AG04449 (cell line): ENCODE measurements around the gene TMEM41B.
"Not testable (repeated sequence)": the region's sequence is repeated elsewhere in the genome, so short reads cannot be mapped to it uniquely, and the experiment has no call there.

Source experiments
- CTCF ChIA-PET: fragments of 350-600 bp; formaldehyde crosslinking; extraction: SDS; loops from one replicate; lab custom pipeline; 2021; ENCODE audit warnings: antibody characterized with exemption; lab: Yijun Ruan, JAX
- POLR2A ChIA-PET: fragments of 400-600, 350-600 bp; formaldehyde crosslinking; extraction: SDS; loops from one replicate; lab custom pipeline; 2020; ENCODE audit warnings: antibody characterized with exemption, inconsistent platforms; lab: Yijun Ruan, JAX
- DNase-seq: peaks from one replicate; pipeline ENCODE4 v3.0.0-alpha.2; 2010; ENCODE audit warnings: low read depth, low spot score
- H3K4me3 ChIP-seq: 2 replicates; pipeline ENCODE4 v1.5.1; 2011; ENCODE audit warnings: low read depth, mild to moderate bottlenecking, control low read depth, low read length
- CTCF ChIP-seq: IDR thresholded peaks from one replicate; pipeline ENCODE4 v1.5.1; 2011; ENCODE audit warnings: mild to moderate bottlenecking, moderate library complexity, low read length, control low read depth, inconsistent platforms; ENCODE audit not compliant: insufficient read depth; ENCODE audit errors: missing control alignments

Gene TMEM41B

DNA sequence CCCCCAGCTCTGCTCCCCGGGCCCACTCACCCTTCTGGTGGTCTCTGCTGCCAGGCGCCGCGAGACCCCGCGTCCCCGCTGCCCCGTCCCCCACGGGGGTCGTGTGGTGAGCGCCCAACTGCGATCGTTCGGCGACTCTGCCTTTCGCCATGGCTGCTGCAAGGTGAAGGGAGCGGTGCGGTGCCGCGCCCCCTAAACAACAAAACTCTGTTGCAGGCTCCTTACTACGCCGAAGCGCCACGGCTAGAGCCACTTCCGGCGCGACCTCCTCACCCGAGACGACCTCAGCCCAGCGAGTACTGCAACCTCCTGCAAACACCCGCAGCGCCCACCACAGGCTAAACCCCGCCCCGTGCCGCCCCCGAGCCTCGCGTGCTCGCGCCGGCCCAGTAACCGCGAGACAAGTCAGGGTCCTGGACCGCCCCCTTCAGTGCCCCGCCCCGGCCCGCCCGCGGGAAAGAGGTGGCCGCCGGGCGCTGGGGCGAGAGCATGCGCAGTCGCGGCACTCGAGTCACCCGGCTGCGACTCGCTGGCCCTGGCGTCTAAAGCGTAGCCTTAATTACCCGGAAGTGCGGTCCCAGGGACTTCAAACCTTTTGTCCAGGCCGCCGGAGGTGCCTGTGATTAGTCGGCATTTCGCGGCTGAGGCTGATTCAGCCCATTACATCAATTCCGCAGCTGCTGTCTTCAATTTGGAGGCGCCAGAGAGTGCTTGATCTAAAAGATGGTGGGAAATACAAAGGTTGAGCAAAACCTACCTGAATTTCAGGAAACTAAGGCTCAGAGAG is at the start of gene TMEM41B:
Gene TMEM41B, minus strand, starts transcription at position 303 of the 787 bp plus-strand sequence. Its CDS starts 152 bp downstream, at position 151.
- no peak for TF ChIP-seq CTCF
- H3K4me3 ChIP-seq = peak within 1 kb of the TSS; percentile 94
- ChIA-PET CTCF (interaction anchor here (0.8 to 1.4 kb wide), 7 partner anchors 13 to 75 kb away, joined by 3 to 7 read pairs (median 4); no protein-coding TSS in a partner anchor), POLR2A (interaction anchor here (1.2 to 2.1 kb wide), 2 partner anchors 49 to 70 kb away, joined by 3 to 12 read pairs; partner anchors contain the start of genes DENND5A and IPO7)
- DNase-seq = peak; percentile 90

- DNase-seq = no peak
- POLR2A ChIA-PET = interaction anchor here (1.3 kb wide), 1 partner anchor 98 kb away, joined by 5 read pairs; the partner anchor contains the start of gene ZNF143
- CTCF ChIA-PET = no interaction called here
- no peak overlapping the region for H3K4me3 ChIP-seq
- TF ChIP-seq CTCF = no peak
These were observed 48.0 kb upstream of the TMEM41B start for GRCh38 chr11:9362393-9362863.

DNA sequence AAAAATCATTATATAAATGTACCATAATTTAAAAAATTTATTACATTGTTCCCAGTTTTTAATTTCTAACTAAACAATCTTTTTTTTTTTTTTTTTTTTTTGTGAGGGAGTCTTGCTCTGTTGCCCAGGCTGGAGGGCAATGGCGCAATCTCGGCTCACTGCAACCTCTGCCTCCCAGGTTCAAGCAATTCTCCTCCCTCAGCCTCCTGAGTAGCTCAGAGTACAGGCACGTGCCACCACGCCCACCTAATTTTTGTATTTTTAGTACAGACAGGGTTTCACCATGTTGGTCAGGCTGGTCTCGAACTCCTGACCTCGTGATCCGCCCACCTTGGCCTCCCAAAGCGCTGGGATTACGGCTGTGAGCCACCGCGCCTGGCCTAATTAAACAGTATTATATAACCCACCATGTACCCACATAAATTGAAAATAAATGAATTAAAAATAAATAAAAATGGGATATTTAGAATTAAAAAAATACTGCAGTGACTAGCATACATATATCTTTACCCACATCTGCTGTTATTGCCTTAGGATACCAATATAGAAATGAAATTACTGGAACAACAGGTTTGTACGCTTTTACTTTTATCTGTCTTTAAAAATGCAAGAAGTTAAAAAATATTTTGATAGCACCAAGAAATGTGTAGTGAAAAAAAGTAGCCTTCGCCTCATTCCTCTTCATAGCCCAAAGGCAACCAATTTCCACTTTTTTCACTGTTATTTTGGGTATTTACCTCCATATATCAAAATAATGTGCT is 46.6 kb upstream of the TMEM41B start:
- CTCF ChIA-PET, POLR2A ChIA-PET, DNase-seq, H3K4me3 ChIP-seq: not testable (repeated sequence)

DNA sequence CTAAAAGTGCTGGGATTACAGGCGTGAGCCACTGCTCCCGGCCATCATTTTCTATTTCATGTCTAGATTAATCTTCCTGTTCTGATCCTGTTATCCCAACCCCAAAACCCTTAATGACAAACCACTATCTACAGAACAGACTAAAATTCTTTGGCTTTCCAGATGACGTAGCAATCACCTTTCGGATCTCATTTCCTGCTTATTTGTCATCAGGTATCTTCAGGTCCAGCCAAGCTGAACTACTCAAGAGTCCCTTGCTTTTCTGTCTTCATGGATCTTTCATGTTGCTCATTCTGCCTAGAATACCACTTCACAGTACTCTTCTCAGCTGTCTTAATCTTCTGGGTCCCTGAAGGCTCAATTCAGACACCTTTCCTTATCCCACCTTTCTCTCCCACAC is 42.6 kb upstream of the TMEM41B start:
- no peak overlapping the region for H3K4me3 ChIP-seq
- ChIA-PET CTCF (no interaction called here), POLR2A (no interaction called here)
- DNase-seq = no peak
- no peak for TF ChIP-seq CTCF

GRCh38 chr11:9351321-9351881 is 37.0 kb upstream of the TMEM41B start:
- TF ChIP-seq CTCF = no peak
- H3K4me3 ChIP-seq = no peak overlapping the region
- no peak for DNase-seq
- CTCF ChIA-PET = no interaction called here
- POLR2A ChIA-PET = no interaction called here

- DNase-seq, CTCF ChIA-PET, POLR2A ChIA-PET: not testable (repeated sequence)
These were observed 33.4 kb upstream of the TMEM41B start for GRCh38 chr11:9347779-9348178.

DNA sequence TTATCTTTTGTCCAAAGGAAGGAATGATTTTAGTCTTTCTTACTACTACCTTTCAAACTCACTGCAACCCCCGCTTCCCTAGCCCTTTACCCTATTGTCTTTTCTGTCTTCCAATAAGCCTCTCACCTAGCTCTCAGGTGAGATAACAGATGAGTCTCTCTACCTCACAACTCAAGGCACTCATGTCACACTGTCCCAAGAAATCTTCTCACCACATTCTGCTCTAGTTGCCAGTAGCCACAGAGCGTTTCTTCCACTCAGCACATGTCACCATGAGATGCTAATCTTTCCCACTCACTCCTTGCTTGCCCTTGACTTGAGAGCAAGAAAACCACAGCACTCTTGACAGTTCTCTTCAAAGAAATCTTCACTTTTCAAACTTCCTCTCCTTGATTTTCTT is 32.7 kb upstream of the TMEM41B start:
- ChIA-PET POLR2A (no interaction called here), CTCF (no interaction called here)
- no peak for DNase-seq
- H3K4me3 ChIP-seq = no peak overlapping the region
- TF ChIP-seq CTCF = no peak

More at GRCh38 chr11:9347779-9348178, 33.4 kb upstream of the TMEM41B start:
- not testable (repeated sequence) for H3K4me3 ChIP-seq
